Measurements from ENCODE around the gene ESRRA.

ESRRA gene

DNA sequence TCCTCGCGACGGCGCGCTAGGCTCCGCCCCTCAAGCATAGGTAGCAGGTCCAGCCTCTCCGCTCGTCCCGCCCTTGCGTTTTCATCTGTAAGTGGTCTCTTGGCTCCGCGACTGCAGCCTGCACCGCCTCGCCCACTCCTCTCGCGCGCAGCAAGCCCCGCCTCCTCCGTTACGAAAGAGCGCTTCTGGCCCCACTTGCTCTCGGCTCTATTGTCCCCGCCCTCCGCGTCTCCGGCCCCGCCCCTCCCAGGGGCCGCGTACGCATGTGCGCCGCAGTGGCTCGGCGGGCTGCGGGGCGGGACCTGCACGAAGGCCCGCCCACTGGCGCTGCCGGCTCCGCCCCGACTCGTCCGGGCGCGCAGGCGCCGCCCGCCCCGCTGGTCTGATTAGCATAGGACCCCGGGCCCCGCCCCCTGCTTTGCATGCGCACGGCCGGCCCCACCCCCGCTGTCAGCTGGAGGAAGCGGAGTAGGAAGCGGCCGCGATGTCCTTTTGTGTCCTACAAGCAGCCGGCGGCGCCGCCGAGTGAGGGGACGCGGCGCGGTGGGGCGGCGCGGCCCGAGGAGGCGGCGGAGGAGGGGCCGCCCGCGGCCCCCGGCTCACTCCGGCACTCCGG is at the start of gene ESRRA:
Gene ESRRA (plus strand): TSS at position 450 of the 616 bp plus-strand sequence. CDS start 1,656 bp downstream, outside the sequence.
- FAIRE-seq: peak; percentile 47

DNA sequence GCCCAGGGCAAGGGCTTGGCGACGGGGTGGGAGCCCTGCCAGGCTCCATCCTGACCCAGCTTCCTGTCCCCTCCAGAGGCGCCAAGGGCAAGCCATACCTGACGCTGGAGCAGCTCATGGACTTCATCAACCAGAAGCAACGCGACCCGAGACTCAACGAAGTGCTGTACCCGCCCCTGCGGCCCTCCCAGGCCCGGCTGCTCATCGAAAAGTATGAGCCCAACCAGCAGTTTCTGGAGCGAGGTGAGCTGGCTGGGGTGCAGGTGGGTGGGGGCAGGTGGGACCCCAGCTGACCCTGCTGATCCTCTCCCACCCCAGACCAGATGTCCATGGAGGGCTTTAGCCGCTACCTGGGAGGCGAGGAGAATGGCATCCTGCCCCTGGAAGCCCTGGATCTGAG is 49.0 kb upstream of the ESRRA start:
- no peak for FAIRE-seq

DNA sequence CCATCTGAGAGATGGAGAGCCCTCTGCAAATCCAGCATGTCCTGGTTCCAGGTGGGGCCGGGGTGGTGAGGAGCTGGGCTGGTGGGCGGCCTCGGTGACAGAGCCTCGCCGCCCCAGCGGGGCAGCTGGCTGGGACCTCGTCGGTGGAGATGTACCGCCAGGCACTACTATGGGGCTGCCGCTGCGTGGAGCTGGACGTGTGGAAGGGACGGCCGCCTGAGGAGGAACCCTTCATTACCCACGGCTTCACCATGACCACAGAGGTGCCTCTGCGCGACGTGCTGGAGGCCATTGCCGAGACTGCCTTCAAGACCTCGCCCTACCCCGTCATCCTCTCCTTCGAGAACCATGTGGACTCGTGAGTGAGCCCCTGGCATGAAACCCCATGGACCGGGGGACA is 47.0 kb upstream of the ESRRA start:
- no peak for FAIRE-seq

DNA sequence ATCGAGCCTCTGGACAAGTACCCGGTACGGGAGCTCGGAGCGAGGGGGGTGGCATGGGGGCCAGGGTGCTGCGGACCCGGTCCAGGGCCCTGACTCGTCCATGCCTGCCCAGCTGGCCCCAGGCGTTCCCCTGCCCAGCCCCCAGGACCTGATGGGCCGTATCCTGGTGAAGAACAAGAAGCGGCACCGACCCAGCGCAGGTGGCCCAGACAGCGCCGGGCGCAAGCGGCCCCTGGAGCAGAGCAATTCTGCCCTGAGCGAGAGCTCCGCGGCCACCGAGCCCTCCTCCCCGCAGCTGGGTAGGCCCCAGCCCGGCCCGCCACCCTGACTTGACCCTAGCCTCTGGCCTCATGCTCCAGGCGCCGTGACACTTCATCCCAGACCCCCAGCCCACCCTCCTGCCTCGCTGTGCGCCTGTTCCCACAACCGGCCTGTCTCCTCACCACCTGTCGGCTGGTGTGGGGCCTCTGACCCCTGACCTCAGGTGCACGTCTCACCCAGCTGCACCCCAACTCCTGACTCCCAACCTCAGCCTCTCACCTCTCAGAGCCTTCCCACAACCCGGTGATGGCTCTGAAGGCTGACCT is 46.3 kb upstream of the ESRRA start:
- FAIRE-seq: no peak

DNA sequence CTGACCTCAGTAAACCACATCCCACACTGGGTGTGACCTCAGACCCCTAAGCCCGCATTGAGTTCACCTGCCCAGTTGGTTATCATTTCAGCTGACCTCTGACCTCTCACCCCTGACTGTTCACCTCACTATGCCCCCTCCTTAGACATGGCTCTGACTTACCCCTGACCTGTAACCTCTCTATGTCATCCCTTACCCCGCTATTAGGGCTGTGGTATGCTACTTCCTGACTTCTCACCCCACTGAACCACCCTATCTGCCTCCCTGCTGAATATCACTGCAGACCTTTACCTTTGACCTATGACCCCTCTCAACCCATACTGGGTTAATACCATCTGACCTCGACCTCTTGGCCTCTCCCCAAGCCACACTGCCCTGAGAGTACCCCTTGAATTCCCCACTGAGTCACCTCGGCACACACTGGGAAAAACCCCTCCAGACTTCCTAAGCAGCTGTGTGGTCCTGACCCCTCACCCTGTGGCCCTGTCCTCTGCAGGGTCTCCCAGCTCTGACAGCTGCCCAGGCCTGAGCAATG is 45.7 kb upstream of the ESRRA start:
- FAIRE-seq: no peak

DNA sequence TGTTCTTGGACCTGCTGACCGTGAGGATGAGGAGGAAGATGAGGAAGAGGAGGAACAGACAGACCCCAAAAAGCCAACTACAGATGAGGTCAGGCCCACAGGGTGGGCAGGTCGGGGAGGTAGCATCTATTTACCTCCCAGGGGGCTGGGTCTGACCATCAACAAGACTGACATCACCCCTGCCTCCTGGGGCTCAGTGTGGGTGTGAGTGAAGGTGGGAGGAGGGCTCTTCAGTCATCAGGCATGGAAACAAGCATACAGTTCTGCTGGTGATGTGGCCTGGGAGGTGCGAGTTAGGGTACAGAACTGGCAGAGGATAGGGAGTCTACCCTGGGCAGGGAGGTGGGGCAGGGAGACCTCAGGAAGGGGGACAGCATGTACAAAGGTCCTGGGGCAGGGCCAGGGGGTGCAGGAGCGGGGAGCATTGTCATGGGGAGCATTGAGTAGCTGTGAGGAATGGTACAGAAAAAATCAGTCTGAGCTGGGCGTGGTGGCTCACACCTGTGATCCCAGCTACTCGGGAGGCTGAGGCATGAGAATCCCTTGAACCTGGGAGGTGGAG is 45.1 kb upstream of the ESRRA start:
- no peak for FAIRE-seq

DNA sequence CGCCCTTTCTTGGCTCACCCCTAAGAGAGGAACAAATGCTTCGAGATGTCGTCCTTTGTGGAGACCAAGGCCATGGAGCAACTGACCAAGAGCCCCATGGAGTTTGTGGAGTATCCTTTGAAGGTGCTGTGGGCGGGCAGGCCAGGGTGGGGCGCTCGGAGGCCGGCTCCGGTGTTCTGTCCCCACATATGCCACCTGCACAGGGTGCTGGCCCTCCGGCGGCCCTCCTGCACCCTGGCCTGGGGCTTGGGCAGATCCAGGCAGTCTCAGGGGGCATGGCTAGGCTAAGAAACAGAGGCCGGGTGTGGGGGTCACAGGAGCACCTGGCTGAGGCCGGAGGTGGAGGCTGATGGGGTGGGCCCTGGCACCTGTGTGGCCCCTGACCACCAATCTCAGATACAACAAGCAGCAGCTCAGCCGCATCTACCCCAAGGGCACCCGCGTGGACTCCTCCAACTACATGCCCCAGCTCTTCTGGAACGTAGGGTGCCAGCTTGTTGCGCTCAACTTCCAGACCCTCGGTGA is 43.7 kb upstream of the ESRRA start:
- no peak for FAIRE-seq

DNA sequence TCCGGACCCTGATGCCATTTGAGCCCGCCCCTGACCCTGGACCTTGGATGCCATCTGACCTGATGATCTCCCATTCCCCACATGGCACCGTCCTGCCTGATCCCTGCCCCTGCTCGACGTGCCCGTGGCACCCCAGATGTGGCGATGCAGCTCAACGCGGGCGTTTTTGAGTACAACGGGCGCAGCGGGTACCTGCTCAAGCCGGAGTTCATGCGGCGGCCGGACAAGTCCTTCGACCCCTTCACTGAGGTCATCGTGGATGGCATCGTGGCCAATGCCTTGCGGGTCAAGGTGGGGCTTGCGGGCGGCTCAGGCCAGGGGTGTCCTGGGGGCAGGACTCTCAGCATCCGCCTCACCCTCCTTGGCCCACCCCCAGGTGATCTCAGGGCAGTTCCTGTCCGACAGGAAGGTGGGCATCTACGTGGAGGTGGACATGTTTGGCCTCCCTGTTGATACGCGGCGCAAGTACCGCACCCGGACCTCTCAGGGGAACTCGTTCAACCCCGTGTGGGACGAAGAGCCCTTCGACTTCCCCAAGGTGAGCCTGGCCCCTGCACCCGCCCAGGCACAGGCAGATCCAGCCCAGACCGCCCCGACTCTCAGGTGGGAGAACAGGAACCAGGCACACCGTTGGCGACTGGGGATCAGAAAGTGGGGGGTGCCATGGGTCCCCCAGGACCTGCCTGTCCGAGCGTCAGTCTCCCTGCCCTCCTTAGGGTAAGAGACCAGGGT is 42.9 kb upstream of the ESRRA start:
- no peak for FAIRE-seq

DNA sequence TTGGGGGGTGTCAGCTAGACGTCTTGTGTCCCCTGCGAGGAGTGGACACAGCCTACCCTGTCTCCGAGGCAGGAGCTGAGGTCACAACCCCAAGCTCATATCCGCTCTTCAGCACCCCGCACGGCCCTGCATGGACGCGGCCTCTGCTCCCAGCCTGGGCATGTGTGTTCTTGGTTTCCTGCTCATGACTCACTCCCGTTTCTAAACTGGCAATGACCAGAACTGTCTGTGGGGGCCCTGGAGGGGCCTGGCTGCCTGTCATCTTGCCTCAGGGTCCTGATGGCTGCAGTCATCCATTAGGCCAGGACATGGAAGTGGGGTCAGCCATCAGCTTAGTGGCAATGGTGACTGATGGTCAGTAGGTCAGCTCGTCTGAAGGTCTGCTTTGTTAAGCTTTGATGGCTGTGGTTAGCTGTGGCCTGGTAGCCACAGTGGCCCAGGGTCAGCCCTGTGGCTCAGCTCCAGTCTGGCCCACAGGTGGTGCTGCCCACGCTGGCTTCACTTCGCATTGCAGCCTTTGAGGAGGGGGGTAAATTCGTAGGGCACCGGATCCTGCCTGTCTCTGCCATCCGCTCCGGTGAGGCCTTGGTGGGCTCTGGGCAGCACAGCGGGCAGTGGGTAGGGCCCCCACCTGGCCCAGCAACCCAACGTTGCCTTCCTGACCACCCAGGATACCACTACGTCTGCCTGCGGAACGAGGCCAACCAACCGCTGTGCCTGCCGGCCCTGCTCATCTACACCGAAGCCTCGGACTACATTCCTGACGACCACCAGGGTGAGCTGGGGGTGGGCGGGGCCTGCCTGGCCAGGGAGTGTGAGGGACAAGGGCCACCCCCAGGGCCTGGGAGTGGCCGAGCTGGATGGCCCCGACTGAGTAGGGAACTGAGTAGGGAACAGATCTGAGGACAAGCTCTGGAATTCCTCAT is 42.0 kb upstream of the ESRRA start:
- FAIRE-seq: no peak

DNA sequence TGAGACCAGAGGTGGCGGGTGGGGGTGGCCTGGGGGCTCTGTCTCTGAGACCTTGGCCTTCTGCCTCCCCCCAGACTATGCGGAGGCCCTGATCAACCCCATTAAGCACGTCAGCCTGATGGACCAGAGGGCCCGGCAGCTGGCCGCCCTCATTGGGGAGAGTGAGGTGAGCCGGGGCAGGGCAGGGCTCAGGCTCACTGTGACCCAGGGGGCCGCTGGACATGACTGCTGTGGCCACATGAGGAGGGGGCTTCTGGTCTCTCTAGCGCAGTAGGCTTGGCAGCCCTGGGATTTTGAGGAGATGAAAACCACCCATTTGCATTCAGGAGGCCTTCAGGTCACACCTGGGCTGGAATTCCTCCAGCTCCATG is 41.4 kb upstream of the ESRRA start:
- no peak for FAIRE-seq

DNA sequence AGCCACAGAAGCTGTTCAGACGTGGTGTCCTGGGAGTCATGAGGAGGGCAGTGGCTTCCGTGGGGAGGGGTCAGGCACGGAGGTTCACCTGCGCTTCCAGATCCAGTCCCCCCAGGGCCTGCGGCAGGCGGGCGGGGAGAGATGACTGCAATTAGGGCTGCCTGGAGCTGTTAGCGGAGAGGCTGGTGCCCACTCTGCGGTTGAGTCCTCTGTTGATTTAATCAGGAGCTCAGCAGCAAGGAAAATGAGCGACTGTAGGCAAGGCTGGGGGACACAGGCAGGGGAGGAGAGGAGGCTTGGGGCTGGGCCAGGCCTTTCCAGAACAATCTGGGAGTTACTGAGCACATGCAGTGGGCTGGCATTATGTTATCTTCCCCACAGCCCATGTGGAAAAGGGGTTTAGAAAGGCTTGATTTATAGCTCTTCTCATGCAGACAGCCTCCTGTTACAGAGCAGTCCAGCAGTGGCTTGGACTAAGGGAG is 40.9 kb upstream of the ESRRA start:
- FAIRE-seq: no peak

DNA sequence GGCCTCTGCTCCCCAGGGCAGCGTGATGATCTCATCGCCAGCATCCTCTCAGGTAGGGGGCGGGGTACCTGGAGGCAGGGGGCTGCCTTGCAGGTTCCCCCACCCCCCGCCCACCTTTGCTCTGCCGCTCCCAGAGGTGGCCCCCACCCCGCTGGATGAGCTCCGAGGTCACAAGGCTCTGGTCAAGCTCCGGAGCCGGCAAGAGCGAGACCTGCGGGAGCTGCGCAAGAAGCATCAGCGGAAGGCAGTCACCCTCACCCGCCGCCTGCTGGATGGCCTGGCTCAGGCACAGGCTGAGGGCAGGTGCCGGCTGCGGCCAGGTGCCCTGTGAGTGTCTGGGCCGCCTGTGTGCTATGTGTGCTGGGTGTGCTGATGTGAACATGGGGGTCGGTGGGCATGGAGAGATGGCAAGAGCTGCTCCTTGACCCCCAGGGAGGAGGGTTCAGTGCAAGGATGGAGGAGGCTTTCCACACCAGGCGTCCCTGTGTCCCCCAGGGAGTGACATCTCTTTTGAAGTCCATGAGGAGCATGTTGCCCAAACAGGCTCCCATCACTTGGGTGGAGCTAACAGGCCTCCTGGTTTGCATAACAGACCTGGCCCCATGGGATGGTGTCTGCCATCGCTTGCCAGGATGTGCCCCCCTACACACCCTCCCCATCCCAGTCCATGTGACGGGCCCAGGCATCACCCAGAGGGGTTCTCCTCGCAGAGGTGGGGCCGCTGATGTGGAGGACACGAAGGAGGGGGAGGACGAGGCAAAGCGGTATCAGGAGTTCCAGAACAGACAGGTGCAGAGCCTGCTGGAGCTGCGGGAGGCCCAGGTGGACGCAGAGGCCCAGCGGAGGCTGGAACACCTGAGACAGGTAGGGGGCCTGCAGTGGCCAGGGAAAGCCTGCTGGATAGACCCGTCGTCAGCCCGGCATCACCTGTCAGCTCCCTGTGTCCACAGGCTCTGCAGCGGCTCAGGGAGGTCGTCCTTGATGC is 39.9 kb upstream of the ESRRA start:
- no peak for FAIRE-seq

DNA sequence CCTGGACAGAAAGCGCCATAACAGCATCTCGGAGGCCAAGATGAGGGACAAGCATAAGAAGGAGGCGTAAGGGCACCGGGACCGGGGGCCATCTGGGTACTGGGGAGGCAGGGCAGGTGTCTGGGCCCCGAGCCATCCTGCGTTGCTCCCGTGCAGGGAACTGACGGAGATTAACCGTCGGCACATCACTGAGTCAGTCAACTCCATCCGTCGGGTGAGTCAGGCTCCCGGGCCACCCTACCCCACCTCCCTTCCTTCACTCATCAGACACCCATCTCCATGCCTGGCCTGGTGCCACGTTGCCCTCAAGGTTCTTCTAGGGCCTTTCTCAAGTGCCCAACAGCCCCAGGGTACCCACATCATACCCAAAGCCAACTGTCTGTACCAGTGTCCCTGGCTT is 39.0 kb upstream of the ESRRA start:
- FAIRE-seq: no peak

DNA sequence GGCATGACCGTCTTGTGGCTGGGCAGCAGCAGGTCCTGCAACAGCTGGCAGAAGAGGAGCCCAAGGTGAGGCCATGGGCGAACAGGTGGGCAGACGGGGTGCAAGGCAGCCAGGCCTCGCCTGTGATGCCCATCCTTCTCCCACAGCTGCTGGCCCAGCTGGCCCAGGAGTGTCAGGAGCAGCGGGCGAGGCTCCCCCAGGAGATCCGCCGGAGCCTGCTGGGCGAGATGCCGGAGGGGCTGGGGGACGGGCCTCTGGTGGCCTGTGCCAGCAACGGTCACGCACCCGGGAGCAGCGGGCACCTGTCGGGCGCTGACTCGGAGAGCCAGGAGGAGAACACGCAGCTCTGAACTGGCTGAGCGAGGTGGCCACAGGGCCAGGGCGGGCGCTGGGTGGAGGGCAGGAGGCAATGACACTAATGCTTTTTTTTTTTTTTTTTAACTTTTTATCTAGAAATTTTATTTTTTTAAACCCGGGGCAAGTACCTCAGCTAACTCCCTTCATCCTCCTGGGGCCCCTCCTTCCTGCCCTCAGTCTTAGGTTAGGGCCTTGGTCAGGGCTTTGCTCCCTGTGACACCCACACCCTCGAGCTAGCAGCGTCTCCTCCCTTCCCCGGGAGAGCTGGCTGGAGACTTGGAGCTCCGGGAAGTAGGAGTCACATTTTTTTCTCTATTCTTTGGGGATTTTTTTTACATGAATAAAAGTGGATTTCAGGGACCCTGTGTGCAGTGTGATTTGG is 37.9 kb upstream of the ESRRA start:
- no peak for FAIRE-seq

DNA sequence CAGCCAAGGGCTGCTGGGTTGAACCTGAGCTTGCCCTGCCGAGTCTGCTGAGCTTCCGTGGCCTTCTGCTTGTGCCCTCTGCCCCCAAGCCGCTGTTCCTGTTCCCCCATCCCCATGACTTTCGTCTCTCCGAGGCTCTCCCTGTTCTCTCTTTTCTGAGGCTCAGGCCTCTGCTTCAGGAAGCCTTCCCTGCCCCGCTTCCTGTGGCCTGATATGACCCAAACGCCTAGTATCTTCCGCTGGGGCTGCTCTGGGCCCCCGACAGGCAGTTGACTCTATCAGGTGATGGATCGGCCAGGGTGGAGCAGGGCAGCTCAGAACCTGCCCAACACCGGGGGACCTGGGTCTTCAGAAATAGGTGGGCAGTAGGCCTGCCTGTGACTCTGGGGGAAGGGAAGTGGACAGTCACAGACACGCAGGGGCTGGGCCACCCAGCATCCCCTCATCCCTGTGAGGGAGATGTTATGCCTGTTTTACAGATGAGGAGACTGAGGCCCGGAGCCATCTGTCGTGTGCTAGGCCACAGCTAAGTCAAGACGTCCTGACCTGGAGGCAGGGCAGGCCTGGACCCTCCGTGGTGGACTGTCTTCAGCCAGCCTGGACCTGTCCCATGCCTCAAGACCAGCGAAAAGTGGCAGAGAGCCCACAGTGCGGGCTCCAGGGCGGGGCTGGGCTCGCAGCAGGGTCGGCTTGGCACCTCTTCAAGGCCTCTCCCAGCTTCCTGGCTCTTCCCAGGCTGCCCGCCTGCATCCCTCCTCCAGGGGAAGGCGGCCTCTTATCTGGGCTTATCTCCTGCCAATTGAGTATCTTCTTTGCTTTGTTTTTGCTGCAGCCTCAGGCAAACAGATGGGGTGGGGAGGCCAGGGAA is 37.1 kb upstream of the ESRRA start:
- no peak for FAIRE-seq

DNA sequence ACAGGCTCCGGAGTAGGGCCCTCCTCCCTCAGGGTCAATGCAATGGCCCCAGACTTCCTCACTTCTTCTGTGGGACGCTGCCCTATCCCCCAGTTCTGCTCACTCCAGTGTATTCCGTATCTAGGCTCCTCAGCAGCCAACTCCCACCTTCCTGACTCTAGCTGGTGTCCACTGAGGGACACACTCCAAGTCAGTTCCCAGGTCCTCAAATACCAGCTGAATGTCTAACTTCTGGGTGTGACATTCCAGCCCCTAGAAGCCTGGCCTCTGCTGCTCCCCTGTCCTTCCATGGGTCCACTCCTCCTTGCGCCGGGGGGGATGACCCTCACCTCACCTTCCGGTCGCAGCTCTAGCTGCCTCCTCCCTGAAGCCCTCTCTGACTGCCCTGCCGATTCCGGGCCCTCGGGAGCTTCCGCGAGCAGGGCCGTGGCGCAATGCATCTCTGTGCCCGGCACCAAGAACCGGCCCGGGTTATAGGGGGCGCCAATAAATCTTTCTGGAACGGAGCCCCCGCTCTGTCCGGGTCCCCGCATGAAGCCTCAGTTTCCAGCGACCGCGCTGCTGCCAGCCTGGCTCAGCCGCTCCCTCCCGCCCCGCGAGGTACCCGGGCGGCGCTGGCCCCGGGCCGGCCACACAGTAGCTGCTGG is 36.3 kb upstream of the ESRRA start:
- FAIRE-seq: no peak

DNA sequence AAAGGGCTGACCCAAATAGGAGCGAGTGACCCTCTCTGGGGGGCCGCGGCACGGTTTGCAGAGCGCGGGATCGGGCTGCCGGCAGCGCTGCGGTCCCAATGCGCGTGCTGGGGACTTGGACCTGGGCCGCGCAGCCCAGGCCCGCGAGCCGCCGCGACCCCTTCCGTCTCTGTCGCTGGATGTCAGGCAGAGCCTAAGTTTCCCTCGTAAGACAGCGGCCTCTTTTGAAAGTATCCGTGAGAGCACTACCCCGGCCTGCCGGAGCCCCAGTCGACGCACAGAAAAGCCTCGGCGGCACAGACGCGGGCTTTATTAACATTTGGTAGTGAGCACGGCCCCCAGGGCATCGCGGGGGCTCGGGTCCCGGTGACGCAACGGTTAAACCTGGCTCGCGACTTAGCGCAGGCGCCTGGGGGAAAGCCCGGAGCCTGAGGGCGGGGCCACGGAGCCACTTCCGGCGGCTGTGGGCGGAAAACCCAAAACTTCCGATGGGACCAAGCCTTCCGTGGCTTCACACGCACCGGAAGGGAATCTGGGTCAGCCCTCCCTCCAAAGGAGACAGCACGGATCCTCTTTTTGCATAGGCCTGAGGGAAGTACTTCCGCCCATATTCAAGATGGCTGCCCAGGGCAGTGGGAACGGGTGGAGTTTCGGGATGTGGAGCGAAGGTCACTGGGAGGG is 35.6 kb upstream of the ESRRA start:
- FAIRE-seq: peak; percentile 97
